CD8-positive, alpha-beta memory T cell (primary cell): ENCODE measurements around the gene CALN1. TPM values are rescaled to one million over a fixed set of nuclear protein-coding genes. Genes with fewer than 3 reads are reported as not detected.
A peak's percentile ranks its signal among the peaks of the same experiment; 100 is the strongest.

Experiments
- CTCF ChIA-PET: fragments of 350-600 bp; sonication (Branson Sonifier 250); formaldehyde crosslinking; loops from one replicate; lab custom pipeline; 2021; ENCODE audit warnings: antibody characterized with exemption; lab: Charles Lee
- POLR2A ChIA-PET: fragments of 350-600 bp; sonication (Branson Sonifier 250); formaldehyde crosslinking; loops from one replicate; lab custom pipeline; 2021; ENCODE audit warnings: antibody characterized with exemption; lab: Charles Lee
- DNase-seq, 5 donors: peaks; one replicate each; pipeline versions ENCODE4 v3.0.0 to v3.0.0-alpha.2; 2020 to 2022; ENCODE audit warnings: mixed read lengths in 1 of 5
- H3K27ac ChIP-seq: one replicate; pipeline ENCODE4 v1.7.0; 2013; ENCODE audit warnings: low read depth, mild to moderate bottlenecking, low read length, moderate library complexity
- H3K27me3 ChIP-seq: 2 replicates; pipeline ENCODE4 v1.7.0; 2013; ENCODE audit warnings: low read length, mild to moderate bottlenecking; ENCODE audit not compliant: insufficient read depth, poor library complexity, severe bottlenecking
- H3K36me3 ChIP-seq: 2 replicates; pipeline ENCODE4 v1.7.0; 2013; ENCODE audit warnings: mild to moderate bottlenecking, low read length, moderate library complexity; ENCODE audit not compliant: insufficient read depth
- H3K4me1 ChIP-seq: 2 replicates; pipeline ENCODE4 v1.7.0; 2013; ENCODE audit warnings: mild to moderate bottlenecking, low read length, moderate library complexity; ENCODE audit not compliant: insufficient read depth
- H3K4me3 ChIP-seq: 2 replicates; pipeline ENCODE4 v1.7.0; 2013; ENCODE audit warnings: mild to moderate bottlenecking, low read length
- H3K9me3 ChIP-seq: 2 replicates; pipeline ENCODE4 v1.7.0; 2013; ENCODE audit warnings: mild to moderate bottlenecking, low read length
- H3K27ac Mint-ChIP-seq, 8 donors: one replicate each; pipeline ENCODE4 v1.8.0; 2020 to 2021; ENCODE audit warnings: mixed read lengths in 8 of 8, mild to moderate bottlenecking in 6 of 8, inconsistent platforms in 3 of 8, moderate library complexity in 3 of 8
- H3K27me3 Mint-ChIP-seq, 2 donors: one replicate each; pipeline ENCODE4 v1.8.0; 2020 to 2021; ENCODE audit warnings: mixed read lengths in 2 of 2, mild to moderate bottlenecking in 1 of 2, moderate library complexity in 1 of 2
- H3K36me3 Mint-ChIP-seq, 3 donors: one replicate each; pipeline ENCODE4 v1.8.0; 2020 to 2021; ENCODE audit warnings: mixed read lengths in 3 of 3, inconsistent platforms in 1 of 3, mild to moderate bottlenecking in 1 of 3
- H3K4me1 Mint-ChIP-seq, 3 donors: one replicate each; pipeline ENCODE4 v1.8.0; 2020 to 2021; ENCODE audit warnings: mixed read lengths in 3 of 3, inconsistent platforms in 1 of 3, mild to moderate bottlenecking in 1 of 3
- H3K4me3 Mint-ChIP-seq, 7 donors: one replicate each; pipeline ENCODE4 v1.8.0; 2020 to 2021; ENCODE audit warnings: mixed read lengths in 7 of 7, mild to moderate bottlenecking in 6 of 7, moderate library complexity in 4 of 7, inconsistent platforms in 2 of 7
- H3K9me3 Mint-ChIP-seq, 5 donors: one replicate each; pipeline ENCODE4 v1.8.0; 2020 to 2022; ENCODE audit warnings: mixed read lengths in 5 of 5, mild to moderate bottlenecking in 3 of 5, moderate library complexity in 2 of 5, inconsistent platforms in 1 of 5
- polyA plus RNA-seq: library from polyadenylated mRNA; unstranded; fragments of 300-500 nt; fragmentation: Illumina TruSeq; gene quantifications from one replicate; pipeline ENCODE4 v1.2.3, GENCODE V29; 2021
- total RNA-seq, 2 experiments: library from RNA; stranded (reverse); gene quantifications; one replicate each; pipeline ENCODE4 v1.2.3, GENCODE V29; 2021

The CALN1 gene
- total and polyA plus RNA-seq, 3 experiments from 2014 or later: not detected

- Histone ChIP-seq H3K4me3 (no peak overlapping the region), H3K4me1 (no peaks in the 10 kb centered on the region), H3K27me3 (no peaks in the 10 kb centered on the region), H3K9me3 (no peaks in the 10 kb centered on the region), H3K27ac (no peak overlapping the region), H3K36me3 (no peaks in the 10 kb centered on the region)
- POLR2A ChIA-PET: no interaction called here
- H3K27ac Mint-ChIP-seq: no peak overlapping the region
- no peaks in the 10 kb centered on the region for H3K36me3 Mint-ChIP-seq
- no peak for DNase-seq
- no peak overlapping the region for H3K4me3 Mint-ChIP-seq
- no peaks in the 10 kb centered on the region for H3K4me1 Mint-ChIP-seq
- H3K9me3 Mint-ChIP-seq: peaks cover 0 to 26% (median 9%) of the 10 kb centered on the region in 5 donors
- no peaks in the 10 kb centered on the region for H3K27me3 Mint-ChIP-seq
- CTCF ChIA-PET: no interaction called here
Observed at GRCh38 chr7:71782051-71782450, 630.1 kb downstream of the CALN1 start.

- Mint-ChIP-seq H3K36me3 (no peaks in the 10 kb centered on the region), H3K4me1 (no peaks in the 10 kb centered on the region), H3K9me3 (peaks cover 1 to 12% (median 5%) of the 10 kb centered on the region in 5 donors), H3K27ac (no peak overlapping the region), H3K4me3 (no peak overlapping the region), H3K27me3 (no peaks in the 10 kb centered on the region)
- Histone ChIP-seq H3K4me3 (no peak overlapping the region), H3K9me3 (no peaks in the 10 kb centered on the region), H3K27ac (no peak overlapping the region), H3K27me3 (no peaks in the 10 kb centered on the region), H3K4me1 (no peaks in the 10 kb centered on the region), H3K36me3 (no peaks in the 10 kb centered on the region)
- POLR2A ChIA-PET: no interaction called here
- DNase-seq: no peak
- CTCF ChIA-PET: no interaction called here
Observed at GRCh38 chr7:71780282-71780681, 631.9 kb downstream of the CALN1 start.

- H3K9me3 Mint-ChIP-seq: peaks cover 1 to 11% (median 4%) of the 10 kb centered on the region in 5 donors
- CTCF ChIA-PET: no interaction called here
- no peaks in the 10 kb centered on the region for H3K4me1 Mint-ChIP-seq
- H3K27ac ChIP-seq: no peak overlapping the region
- no peak for DNase-seq
- no peak overlapping the region for H3K4me3 Mint-ChIP-seq
- H3K36me3 ChIP-seq: no peaks in the 10 kb centered on the region
- no peaks in the 10 kb centered on the region for H3K27me3 ChIP-seq
- H3K27ac Mint-ChIP-seq: no peak overlapping the region
- H3K4me3 ChIP-seq: no peak overlapping the region
- no peaks in the 10 kb centered on the region for H3K36me3 Mint-ChIP-seq
- POLR2A ChIA-PET: no interaction called here
- H3K9me3 ChIP-seq: no peaks in the 10 kb centered on the region
- no peaks in the 10 kb centered on the region for H3K27me3 Mint-ChIP-seq
- H3K4me1 ChIP-seq: no peaks in the 10 kb centered on the region
Observed at GRCh38 chr7:71777278-71777677, 634.9 kb downstream of the CALN1 start.

- H3K27me3 ChIP-seq: no peaks in the 10 kb centered on the region
- Mint-ChIP-seq H3K4me1 (no peaks in the 10 kb centered on the region), H3K36me3 (no peaks in the 10 kb centered on the region), H3K27ac (no peak overlapping the region), H3K27me3 (no peaks in the 10 kb centered on the region), H3K9me3 (peaks cover 1 to 10% (median 2%) of the 10 kb centered on the region in 5 donors), H3K4me3 (no peak overlapping the region)
- CTCF ChIA-PET: no interaction called here
- POLR2A ChIA-PET: no interaction called here
- H3K4me3 ChIP-seq: no peak overlapping the region
- H3K4me1 ChIP-seq: no peaks in the 10 kb centered on the region
- no peak for DNase-seq
- H3K36me3 ChIP-seq: no peaks in the 10 kb centered on the region
- no peaks in the 10 kb centered on the region for H3K9me3 ChIP-seq
- H3K27ac ChIP-seq: no peak overlapping the region
Observed at GRCh38 chr7:71776726-71777125, 635.4 kb downstream of the CALN1 start.

GRCh38 chr7:71775648-71776047 lies 636.5 kb downstream of the CALN1 start:
- POLR2A ChIA-PET: no interaction called here
- H3K27me3 Mint-ChIP-seq: no peaks in the 10 kb centered on the region
- no peaks in the 10 kb centered on the region for H3K4me1 Mint-ChIP-seq
- DNase-seq: no peak
- H3K4me3 Mint-ChIP-seq: no peak overlapping the region
- H3K9me3 Mint-ChIP-seq: peaks cover 2 to 10% (median 2%) of the 10 kb centered on the region in 5 donors
- H3K27me3 ChIP-seq: no peaks in the 10 kb centered on the region
- no peak overlapping the region for H3K4me3 ChIP-seq
- no peaks in the 10 kb centered on the region for H3K36me3 ChIP-seq
- CTCF ChIA-PET: no interaction called here
- H3K9me3 ChIP-seq: no peaks in the 10 kb centered on the region
- H3K27ac ChIP-seq: no peak overlapping the region
- H3K27ac Mint-ChIP-seq: no peak overlapping the region
- no peaks in the 10 kb centered on the region for H3K4me1 ChIP-seq
- H3K36me3 Mint-ChIP-seq: no peaks in the 10 kb centered on the region

GRCh38 chr7:71772779-71773178 lies 639.4 kb downstream of the CALN1 start:
- peaks cover 0 to 12% (median 5%) of the 10 kb centered on the region in 5 donors for H3K9me3 Mint-ChIP-seq
- ChIA-PET POLR2A (no interaction called here), CTCF (no interaction called here)
- Histone ChIP-seq H3K27me3 (no peaks in the 10 kb centered on the region), H3K4me1 (no peaks in the 10 kb centered on the region), H3K36me3 (no peaks in the 10 kb centered on the region), H3K4me3 (no peak overlapping the region), H3K27ac (no peak overlapping the region), H3K9me3 (no peaks in the 10 kb centered on the region)
- DNase-seq: no peak
- no peaks in the 10 kb centered on the region for H3K27me3 Mint-ChIP-seq
- peak overlapping the region in 1 of 8 donors; percentile 61 for H3K27ac Mint-ChIP-seq
- no peaks in the 10 kb centered on the region for H3K4me1 Mint-ChIP-seq
- no peak overlapping the region for H3K4me3 Mint-ChIP-seq
- H3K36me3 Mint-ChIP-seq: no peaks in the 10 kb centered on the region

- Histone ChIP-seq H3K4me1 (no peaks in the 10 kb centered on the region), H3K27ac (no peak overlapping the region), H3K36me3 (no peaks in the 10 kb centered on the region), H3K9me3 (no peaks in the 10 kb centered on the region), H3K4me3 (no peak overlapping the region), H3K27me3 (no peaks in the 10 kb centered on the region)
- no peaks in the 10 kb centered on the region for H3K36me3 Mint-ChIP-seq
- no peaks in the 10 kb centered on the region for H3K4me1 Mint-ChIP-seq
- CTCF ChIA-PET: no interaction called here
- no peak overlapping the region for H3K27ac Mint-ChIP-seq
- no peak overlapping the region for H3K4me3 Mint-ChIP-seq
- H3K9me3 Mint-ChIP-seq: peaks cover 0 to 11% (median 4%) of the 10 kb centered on the region in 5 donors
- H3K27me3 Mint-ChIP-seq: no peaks in the 10 kb centered on the region
- DNase-seq: no peak
- POLR2A ChIA-PET: no interaction called here
Observed at GRCh38 chr7:71770269-71770907, 641.8 kb downstream of the CALN1 start.

GRCh38 chr7:71769326-71769725 lies 642.8 kb downstream of the CALN1 start:
- peak overlapping the region in 1 of 8 donors; percentile 17 for H3K27ac Mint-ChIP-seq
- Histone ChIP-seq H3K4me1 (no peaks in the 10 kb centered on the region), H3K9me3 (no peaks in the 10 kb centered on the region), H3K27ac (no peak overlapping the region), H3K27me3 (no peaks in the 10 kb centered on the region), H3K4me3 (no peak overlapping the region), H3K36me3 (no peaks in the 10 kb centered on the region)
- CTCF ChIA-PET: no interaction called here
- H3K36me3 Mint-ChIP-seq: no peaks in the 10 kb centered on the region
- peaks cover 2 to 10% (median 4%) of the 10 kb centered on the region in 5 donors for H3K9me3 Mint-ChIP-seq
- no peaks in the 10 kb centered on the region for H3K4me1 Mint-ChIP-seq
- no peak for DNase-seq
- H3K27me3 Mint-ChIP-seq: no peaks in the 10 kb centered on the region
- H3K4me3 Mint-ChIP-seq: no peak overlapping the region
- POLR2A ChIA-PET: no interaction called here
